Epidermal melanocyte (primary cell): Measurements from ENCODE around the gene LYRM9.
"Not testable (repeated sequence)": the region's sequence is repeated elsewhere in the genome, so short reads cannot be mapped to it uniquely, and the experiment has no call there.

Experiments used
- DNase-seq: peaks from one replicate; pipeline ENCODE4 v3.0.0; 2011; ENCODE audit warnings: low spot score; ENCODE audit not compliant: insufficient read length

Gene LYRM9

GRCh38 chr17:27878776-27879562, 14.2 kb downstream of the LYRM9 start:
- no peak for DNase-seq

GRCh38 chr17:27873746-27874145, 19.4 kb downstream of the LYRM9 start:
- DNase-seq = no peak

GRCh38 chr17:27873211-27873610, 20.0 kb downstream of the LYRM9 start:
- no peak for DNase-seq

- DNase-seq = no peak
Observed at GRCh38 chr17:27872776-27873175, 20.4 kb downstream of the LYRM9 start.

- no peak for DNase-seq
Observed at GRCh38 chr17:27871407-27871806, 21.8 kb downstream of the LYRM9 start.

- no peak for DNase-seq
Observed at GRCh38 chr17:27870345-27870744, 22.8 kb downstream of the LYRM9 start.

GRCh38 chr17:27868565-27868964, 24.6 kb downstream of the LYRM9 start:
- no peak for DNase-seq

- DNase-seq = no peak
Observed at GRCh38 chr17:27862840-27863239, 30.3 kb downstream of the LYRM9 start.

GRCh38 chr17:27862004-27862403, 31.2 kb downstream of the LYRM9 start:
- no peak for DNase-seq

- no peak for DNase-seq
Observed at GRCh38 chr17:27860971-27861664, 32.0 kb downstream of the LYRM9 start.

- no peak for DNase-seq
Observed at GRCh38 chr17:27858621-27859305, 34.4 kb downstream of the LYRM9 start.

- no peak for DNase-seq
Observed at GRCh38 chr17:27856676-27857432, 36.3 kb downstream of the LYRM9 start.

GRCh38 chr17:27855454-27855853, 37.7 kb downstream of the LYRM9 start:
- no peak for DNase-seq

GRCh38 chr17:27854163-27854562, 39.0 kb downstream of the LYRM9 start:
- DNase-seq = no peak

GRCh38 chr17:27853091-27853490, 40.1 kb downstream of the LYRM9 start:
- DNase-seq = no peak

- no peak for DNase-seq
Observed at GRCh38 chr17:27849474-27850185, 43.5 kb downstream of the LYRM9 start.

- no peak for DNase-seq
Observed at GRCh38 chr17:27848931-27849330, 44.2 kb downstream of the LYRM9 start.

- DNase-seq = not testable (repeated sequence)
Observed at GRCh38 chr17:27846808-27847307, 46.3 kb downstream of the LYRM9 start.

GRCh38 chr17:27846042-27846655, 47.0 kb downstream of the LYRM9 start:
- no peak for DNase-seq
